Naive B cell (primary cell): ENCODE results near the gene DCDC2. TPM values are rescaled to one million over a fixed set of nuclear protein-coding genes. Genes with fewer than 3 reads are reported as not detected.

Experiments used
- ATAC-seq, 2 donors: fragments of 150-1000 bp; cut with Tn5 transposase; 2 replicates each; pipeline ENCODE4 v1.10.0; 2021; ENCODE audit warnings: low read depth in 2 of 2, mild to moderate bottlenecking in 2 of 2, moderate library complexity in 2 of 2
- DNase-seq: peaks from one replicate; pipeline ENCODE4 v3.0.0; 2022
- H3K27ac Mint-ChIP-seq, 6 donors: one replicate each; pipeline ENCODE4 v1.8.0; 2020 to 2022; ENCODE audit warnings: mild to moderate bottlenecking in 6 of 6, mixed read lengths in 6 of 6, moderate library complexity in 5 of 6, inconsistent platforms in 2 of 6
- H3K27me3 Mint-ChIP-seq, 3 donors: one replicate each; pipeline ENCODE4 v1.8.0; 2021 to 2022; ENCODE audit warnings: mixed read lengths in 3 of 3, mild to moderate bottlenecking in 1 of 3
- H3K36me3 Mint-ChIP-seq, 2 donors: one replicate each; pipeline ENCODE4 v1.8.0; 2020 to 2022; ENCODE audit warnings: mixed read lengths in 2 of 2, inconsistent platforms in 1 of 2, mild to moderate bottlenecking in 1 of 2
- H3K4me1 Mint-ChIP-seq, 3 donors: one replicate each; pipeline ENCODE4 v1.8.0; 2020 to 2022; ENCODE audit warnings: mixed read lengths in 3 of 3, inconsistent platforms in 1 of 3, mild to moderate bottlenecking in 1 of 3, moderate library complexity in 1 of 3
- H3K4me3 Mint-ChIP-seq, 8 donors: one replicate each; pipeline ENCODE4 v1.8.0; 2020 to 2022; ENCODE audit warnings: mild to moderate bottlenecking in 8 of 8, mixed read lengths in 8 of 8, moderate library complexity in 8 of 8, inconsistent platforms in 2 of 8
- H3K9me3 Mint-ChIP-seq, 7 donors: one replicate each; pipeline ENCODE4 v1.8.0; 2020 to 2022; ENCODE audit warnings: mixed read lengths in 7 of 7, mild to moderate bottlenecking in 5 of 7, inconsistent platforms in 2 of 7, moderate library complexity in 1 of 7
- polyA plus RNA-seq, 6 donors: library from polyadenylated mRNA; unstranded; fragments of 300-500 nt; fragmentation: Illumina TruSeq; gene quantifications; one replicate each; pipeline ENCODE4 v1.2.3, GENCODE V29; 2021; ENCODE audit warnings: low read depth in 6 of 6

Gene DCDC2
- polyA plus RNA-seq, 6 donors from 2014 or later = not detected

DNA sequence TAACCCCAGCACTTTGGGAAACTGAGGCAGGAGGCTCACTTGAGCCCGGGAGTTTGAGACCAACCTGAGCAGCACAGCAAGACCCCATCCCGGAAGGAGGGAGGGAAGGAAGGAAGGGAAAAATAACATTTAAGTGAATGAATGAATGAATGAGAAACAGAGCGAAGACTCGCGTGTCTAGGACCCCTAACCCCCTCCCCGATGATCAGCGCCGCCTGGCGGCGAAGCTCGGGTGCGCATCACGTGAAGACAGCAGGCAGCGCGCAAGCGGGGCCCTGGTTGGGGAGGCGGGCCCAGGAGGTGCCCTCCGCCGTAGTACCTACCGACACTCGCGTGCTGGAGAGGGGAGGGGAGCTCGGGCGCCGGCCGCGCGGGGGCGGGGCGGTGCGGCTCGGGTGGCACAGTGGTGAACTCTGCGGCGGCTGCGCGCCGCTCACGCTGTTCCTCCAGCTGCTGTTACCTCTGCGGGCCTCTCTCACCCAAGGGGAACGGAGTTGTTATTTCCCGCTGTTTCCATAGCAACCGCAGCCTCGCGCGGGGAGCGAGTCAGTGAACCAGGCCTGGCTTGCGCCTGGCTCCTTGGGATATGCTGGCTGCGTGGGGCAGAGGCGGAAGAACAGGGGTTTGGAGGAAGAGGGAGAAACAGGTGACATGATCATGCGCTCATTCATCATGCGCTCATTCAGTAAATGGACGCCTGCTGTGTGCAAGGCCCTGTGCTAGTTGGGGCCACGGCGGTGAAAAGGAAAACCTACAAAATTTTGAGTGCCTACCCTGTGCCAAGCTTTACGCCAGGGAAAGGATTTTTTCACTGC lies 2.0 kb upstream of the DCDC2 start:
- DNase-seq (peak; percentile 75), ATAC-seq (peak; percentile 87 to 93)
- Mint-ChIP-seq H3K27me3 (peaks cover 33 to 40% (median 35%) of the 10 kb centered on the region in 3 donors), H3K27ac (peak overlapping the region; percentile 70 to 98 (median 90)), H3K4me3 (peak overlapping the region; percentile 64 to 90 (median 76)), H3K9me3 (no peaks in the 10 kb centered on the region), H3K36me3 (no peaks in the 10 kb centered on the region), H3K4me1 (peaks cover 17 to 26% (median 25%) of the 10 kb centered on the region in 3 donors)

DNA sequence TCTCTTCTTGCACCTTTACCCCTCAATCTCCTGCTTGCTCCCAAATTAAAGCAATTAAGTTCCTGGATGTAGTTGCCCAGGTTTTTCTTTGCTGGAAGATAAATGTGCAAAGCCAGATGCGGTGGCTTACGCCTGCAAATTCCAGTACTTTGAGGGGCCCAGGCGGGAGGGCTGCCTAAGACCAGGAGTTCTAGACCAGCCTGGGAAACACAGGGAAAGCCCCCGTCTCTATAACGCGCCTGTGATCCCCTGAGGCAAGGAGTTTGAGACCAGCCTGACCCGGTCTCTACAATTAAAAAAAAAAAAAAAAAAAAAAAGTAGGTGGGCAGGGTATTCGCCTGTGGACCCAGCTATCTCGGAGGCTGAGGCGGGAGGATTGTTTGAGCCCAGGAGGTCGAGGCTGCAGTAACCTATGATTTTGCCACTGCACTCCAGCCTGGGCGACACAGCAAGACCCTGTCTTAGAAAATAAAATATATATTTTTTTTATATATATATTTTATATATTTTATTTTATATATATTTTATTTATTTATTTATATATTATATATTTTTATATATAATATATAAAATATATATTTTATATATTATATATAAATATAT lies 461 bp upstream of the DCDC2 start:
- H3K4me1 Mint-ChIP-seq = peaks cover 17 to 26% (median 25%) of the 10 kb centered on the region in 3 donors
- peaks cover 25 to 31% (median 27%) of the 10 kb centered on the region in 3 donors for H3K27me3 Mint-ChIP-seq
- H3K36me3 Mint-ChIP-seq = no peaks in the 10 kb centered on the region
- no peaks in the 10 kb centered on the region for H3K9me3 Mint-ChIP-seq
- peak overlapping the region in 7 of 8 donors; percentile 68 to 92 (median 82) for H3K4me3 Mint-ChIP-seq
- H3K27ac Mint-ChIP-seq = peak overlapping the region in 1 of 6 donors; percentile 89
- DNase-seq = no peak
- no peak for ATAC-seq

DNA sequence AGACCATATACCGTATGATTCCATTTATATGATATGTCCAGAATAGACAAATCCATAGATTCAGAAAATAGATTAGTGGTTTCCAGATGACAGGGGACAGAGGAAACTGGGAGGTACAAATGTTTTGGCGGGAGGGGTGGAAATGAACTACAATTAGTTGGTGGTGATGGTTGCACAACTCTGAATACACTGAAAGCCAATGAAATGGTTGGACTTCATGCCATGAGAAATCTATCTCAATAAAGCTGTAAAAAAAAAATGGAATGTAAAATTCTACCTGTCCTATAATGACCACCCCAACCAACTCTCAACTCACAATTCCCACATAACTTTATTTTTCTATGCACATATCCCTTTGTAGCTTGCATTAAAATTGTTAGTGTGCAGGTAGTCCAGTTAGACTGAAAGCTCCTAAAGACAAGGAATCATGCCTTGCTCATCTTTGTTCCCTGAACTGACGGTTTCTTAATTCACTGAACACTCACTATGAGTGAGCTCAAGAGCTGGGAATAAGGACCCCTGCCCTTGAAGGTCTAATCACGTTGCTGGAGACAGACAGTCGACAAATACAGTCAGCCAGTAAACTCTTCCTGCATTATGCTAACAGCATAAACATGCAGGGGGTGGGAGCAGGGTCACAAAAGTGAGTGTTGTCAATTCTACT lies 1.4 kb downstream of the DCDC2 start:
- Mint-ChIP-seq H3K9me3 (no peaks in the 10 kb centered on the region), H3K4me3 (peak overlapping the region in 4 of 8 donors; percentile 7 to 78 (median 45)), H3K27me3 (peaks cover 19 to 23% (median 22%) of the 10 kb centered on the region in 3 donors), H3K4me1 (peaks cover 17 to 26% (median 25%) of the 10 kb centered on the region in 3 donors), H3K27ac (peak overlapping the region in 1 of 6 donors; percentile 62), H3K36me3 (no peaks in the 10 kb centered on the region)
- ATAC-seq (no peak), DNase-seq (no peak)

DNA sequence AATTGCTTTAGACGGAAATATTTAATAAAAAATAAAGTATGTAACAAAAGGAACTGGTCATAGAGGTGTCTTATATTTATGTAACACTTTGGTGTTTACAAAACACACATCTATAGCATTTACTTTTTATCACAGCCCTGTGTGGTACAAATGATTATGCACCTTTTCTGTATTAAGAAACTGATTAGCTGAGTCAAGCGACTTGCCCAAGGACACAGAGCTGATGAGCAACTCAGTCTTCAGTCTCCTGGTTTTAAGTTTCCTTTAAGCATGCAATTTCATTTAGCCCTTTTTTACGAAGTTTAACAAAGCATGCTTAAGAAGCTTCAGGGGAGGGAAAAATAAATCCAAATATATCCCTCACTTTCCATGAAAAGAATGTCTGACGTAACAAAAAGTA lies 2.5 kb downstream of the DCDC2 start:
- Mint-ChIP-seq H3K4me1 (peaks cover 14 to 22% (median 21%) of the 10 kb centered on the region in 3 donors), H3K36me3 (no peaks in the 10 kb centered on the region), H3K4me3 (no peak overlapping the region), H3K9me3 (no peaks in the 10 kb centered on the region), H3K27me3 (peaks cover 23 to 29% (median 24%) of the 10 kb centered on the region in 3 donors), H3K27ac (no peak overlapping the region)
- DNase-seq (no peak), ATAC-seq (no peak)

DNA sequence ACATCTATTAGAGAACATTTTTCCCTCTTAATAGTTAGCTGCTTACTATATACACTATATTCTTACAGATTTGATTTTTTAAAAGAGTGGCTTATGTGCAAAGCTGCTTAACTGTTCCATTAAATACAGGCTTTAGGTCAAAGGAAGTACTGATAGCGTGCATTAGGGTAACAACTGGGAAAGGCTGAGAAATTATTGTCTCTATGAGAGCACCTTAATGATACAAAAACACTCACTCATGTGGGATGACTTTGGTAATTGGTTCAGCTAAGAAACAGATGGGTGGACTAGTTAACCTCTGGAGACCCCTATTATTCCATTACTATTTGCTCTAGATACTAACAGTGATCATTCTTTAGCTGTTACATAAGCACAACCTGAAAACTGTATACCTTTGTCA lies 4.0 kb downstream of the DCDC2 start:
- no peaks in the 10 kb centered on the region for H3K36me3 Mint-ChIP-seq
- H3K27ac Mint-ChIP-seq = no peak overlapping the region
- H3K4me3 Mint-ChIP-seq = no peak overlapping the region
- peaks cover 27 to 34% (median 27%) of the 10 kb centered on the region in 3 donors for H3K27me3 Mint-ChIP-seq
- peaks cover 8 to 15% (median 11%) of the 10 kb centered on the region in 3 donors for H3K4me1 Mint-ChIP-seq
- H3K9me3 Mint-ChIP-seq = no peaks in the 10 kb centered on the region
- DNase-seq (no peak), ATAC-seq (no peak)

DNA sequence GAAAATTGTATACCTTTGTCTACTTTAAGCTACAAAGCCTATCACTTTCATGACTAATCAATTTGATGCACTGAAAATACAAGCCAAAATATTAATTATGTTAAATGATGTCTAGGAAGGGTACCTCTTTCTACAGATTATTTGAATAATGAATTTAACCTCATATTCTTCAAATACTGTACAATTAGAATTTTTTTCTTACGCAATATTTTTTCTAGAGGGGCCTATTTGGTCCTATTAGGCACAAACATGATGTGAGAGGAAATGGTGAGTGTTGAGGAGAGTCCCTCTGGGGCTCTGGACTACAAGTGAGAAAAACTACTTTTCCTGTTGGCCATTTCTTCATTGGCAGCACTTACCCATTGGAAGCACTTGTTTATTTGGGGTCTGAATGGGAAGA lies 5.4 kb downstream of the DCDC2 start:
- H3K27me3 Mint-ChIP-seq = peaks cover 24 to 47% (median 31%) of the 10 kb centered on the region in 3 donors
- no peak overlapping the region for H3K4me3 Mint-ChIP-seq
- H3K36me3 Mint-ChIP-seq = no peaks in the 10 kb centered on the region
- no peaks in the 10 kb centered on the region for H3K9me3 Mint-ChIP-seq
- peaks cover 0 to 5% (median 1%) of the 10 kb centered on the region in 3 donors for H3K4me1 Mint-ChIP-seq
- DNase-seq (no peak), ATAC-seq (no peak)
- no peak overlapping the region for H3K27ac Mint-ChIP-seq

DNA sequence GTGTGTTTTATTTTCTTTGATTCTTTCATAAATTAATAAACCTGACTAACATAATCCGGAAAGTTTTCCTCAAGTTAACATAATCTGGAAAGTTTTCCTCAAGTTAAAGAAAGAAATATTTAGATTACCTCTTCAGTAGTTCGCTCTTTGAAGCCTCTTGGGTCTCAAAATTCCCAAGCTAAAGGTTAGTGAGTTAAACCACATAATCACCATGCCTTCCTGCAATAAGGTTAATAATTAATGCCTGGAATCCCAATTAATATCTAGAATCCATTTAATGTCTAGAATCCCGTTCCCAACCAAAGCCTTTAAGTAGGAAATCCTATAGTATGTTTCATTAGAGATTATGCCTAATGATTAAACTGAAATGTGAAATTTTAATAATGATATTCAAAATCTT lies 12.9 kb downstream of the DCDC2 start:
- Mint-ChIP-seq H3K36me3 (no peaks in the 10 kb centered on the region), H3K27me3 (peaks cover 37 to 80% (median 38%) of the 10 kb centered on the region in 3 donors), H3K4me1 (no peaks in the 10 kb centered on the region), H3K4me3 (no peak overlapping the region), H3K9me3 (no peaks in the 10 kb centered on the region), H3K27ac (no peak overlapping the region)
- no peak for ATAC-seq
- no peak for DNase-seq

DNA sequence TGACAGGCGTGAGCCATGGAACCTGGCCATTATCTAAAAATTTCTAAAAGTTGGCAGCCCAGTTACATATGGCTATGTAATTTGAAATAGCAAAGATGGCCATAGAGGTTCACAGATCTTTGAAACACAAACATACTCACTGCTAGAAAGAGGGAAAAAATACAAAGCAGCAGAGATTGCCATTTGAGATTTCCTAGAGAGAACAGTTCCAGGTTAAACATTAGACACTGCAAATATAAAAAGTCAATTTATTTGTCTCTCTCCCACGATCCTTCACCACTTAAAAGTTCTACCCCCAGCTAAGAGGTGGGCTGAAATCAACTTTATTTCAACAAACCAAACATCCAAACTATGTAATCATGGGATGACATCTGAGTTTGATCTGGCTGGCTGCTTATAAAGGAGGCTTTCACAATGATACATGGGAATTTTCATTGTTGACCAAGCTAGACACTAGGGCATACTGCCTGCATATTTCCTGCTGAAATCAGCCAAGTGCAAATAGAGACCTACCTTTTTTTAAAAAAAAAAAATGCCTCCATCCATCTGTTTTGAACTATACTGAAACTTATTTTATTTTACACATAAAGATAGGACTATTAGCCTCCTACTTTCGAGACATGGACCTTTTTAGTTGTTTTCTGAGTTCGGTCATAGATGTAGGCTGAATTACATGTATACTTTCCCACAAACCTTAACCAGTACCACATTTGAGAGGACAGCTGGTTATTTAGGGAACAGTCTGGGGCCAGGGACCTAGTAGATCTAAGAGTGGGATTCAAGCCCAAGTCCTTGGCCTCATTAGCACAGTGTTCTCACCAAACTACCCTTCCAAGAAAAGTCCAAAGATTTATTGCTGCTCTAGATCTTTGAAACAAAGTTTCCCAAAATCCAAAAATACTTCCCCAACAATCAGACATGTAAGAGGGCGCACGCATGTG lies 16.6 kb downstream of the DCDC2 start:
- Mint-ChIP-seq H3K9me3 (peaks cover 11 to 27% (median 14%) of the 10 kb centered on the region in 7 donors), H3K4me1 (no peaks in the 10 kb centered on the region), H3K27ac (no peak overlapping the region), H3K4me3 (no peak overlapping the region), H3K36me3 (peaks cover 8 to 18% of the 10 kb centered on the region in 2 donors), H3K27me3 (peaks cover 17 to 57% (median 21%) of the 10 kb centered on the region in 3 donors)
- ATAC-seq = no peak
- no peak for DNase-seq

DNA sequence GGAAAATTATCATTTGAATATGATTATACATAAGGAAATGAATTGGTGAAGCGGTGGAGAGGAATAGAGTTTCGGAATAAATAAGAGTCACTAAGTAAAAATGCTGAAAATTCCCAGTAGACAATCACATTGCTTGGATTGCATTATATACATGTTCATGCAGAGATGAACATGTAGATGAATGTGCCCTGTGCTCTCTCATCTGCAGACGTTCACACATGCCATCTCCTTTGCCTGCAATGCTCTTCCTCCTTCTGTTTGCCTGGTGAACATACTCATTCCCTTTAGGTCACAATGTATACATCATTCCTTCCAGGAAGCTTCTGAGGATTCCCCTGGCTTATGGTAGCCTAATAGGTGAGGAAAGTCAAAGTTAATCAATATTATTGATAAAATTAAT lies 17.9 kb downstream of the DCDC2 start:
- H3K4me3 Mint-ChIP-seq = no peak overlapping the region
- H3K36me3 Mint-ChIP-seq = peaks cover 8 to 18% of the 10 kb centered on the region in 2 donors
- H3K9me3 Mint-ChIP-seq = peaks cover 11 to 27% (median 15%) of the 10 kb centered on the region in 7 donors
- ATAC-seq (no peak), DNase-seq (no peak)
- no peak overlapping the region for H3K27ac Mint-ChIP-seq
- H3K4me1 Mint-ChIP-seq = no peaks in the 10 kb centered on the region
- H3K27me3 Mint-ChIP-seq = peaks cover 13 to 45% (median 21%) of the 10 kb centered on the region in 3 donors

DNA sequence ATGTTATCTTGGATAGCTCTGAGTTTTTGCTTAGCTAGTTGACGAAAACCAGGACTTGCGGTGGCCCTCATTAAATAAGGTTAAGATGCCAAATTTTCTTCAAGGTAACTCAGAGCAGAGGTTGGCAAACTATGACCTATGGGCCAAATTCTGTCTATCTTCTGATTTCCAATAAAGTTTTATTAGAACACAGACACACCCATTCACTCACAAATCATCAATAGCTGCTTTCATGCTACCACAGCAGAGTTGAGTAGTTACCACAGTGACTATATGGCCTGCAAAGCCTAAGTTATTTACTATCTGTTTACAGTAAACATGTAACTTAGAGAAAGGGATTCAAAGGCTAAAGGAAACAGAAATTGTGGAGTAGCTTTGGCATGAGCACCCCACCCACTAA lies 23.6 kb downstream of the DCDC2 start:
- Mint-ChIP-seq H3K36me3 (peaks cover 8 to 16% of the 10 kb centered on the region in 2 donors), H3K27ac (no peak overlapping the region), H3K4me1 (no peaks in the 10 kb centered on the region), H3K9me3 (peaks cover 12 to 24% (median 14%) of the 10 kb centered on the region in 7 donors), H3K4me3 (no peak overlapping the region), H3K27me3 (peaks cover 19 to 29% (median 20%) of the 10 kb centered on the region in 3 donors)
- ATAC-seq = no peak
- DNase-seq = no peak

DNA sequence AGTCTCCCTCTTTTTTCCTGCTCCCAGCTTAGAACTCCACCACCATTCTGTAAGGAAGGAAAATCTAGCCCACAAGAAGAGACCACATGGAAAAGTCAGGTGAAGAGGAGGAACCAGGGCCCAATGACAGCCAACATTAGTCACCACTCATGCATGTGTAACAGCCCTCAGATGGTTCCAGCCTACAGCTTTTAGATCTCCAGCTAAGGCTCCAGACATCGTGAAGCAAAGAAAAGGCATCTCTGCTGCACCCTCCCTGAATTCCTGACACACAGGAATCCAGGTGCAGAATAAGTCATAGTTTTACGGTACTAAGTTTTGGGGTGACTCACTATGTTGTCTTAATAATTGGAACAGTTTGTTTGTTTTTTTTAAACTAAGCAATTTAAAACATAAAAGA lies 25.5 kb downstream of the DCDC2 start:
- no peaks in the 10 kb centered on the region for H3K36me3 Mint-ChIP-seq
- no peak overlapping the region for H3K27ac Mint-ChIP-seq
- H3K27me3 Mint-ChIP-seq = peaks cover 19 to 33% (median 22%) of the 10 kb centered on the region in 3 donors
- ATAC-seq (no peak), DNase-seq (no peak)
- no peak overlapping the region for H3K4me3 Mint-ChIP-seq
- peaks cover 0 to 10% (median 3%) of the 10 kb centered on the region in 7 donors for H3K9me3 Mint-ChIP-seq
- no peaks in the 10 kb centered on the region for H3K4me1 Mint-ChIP-seq

DNA sequence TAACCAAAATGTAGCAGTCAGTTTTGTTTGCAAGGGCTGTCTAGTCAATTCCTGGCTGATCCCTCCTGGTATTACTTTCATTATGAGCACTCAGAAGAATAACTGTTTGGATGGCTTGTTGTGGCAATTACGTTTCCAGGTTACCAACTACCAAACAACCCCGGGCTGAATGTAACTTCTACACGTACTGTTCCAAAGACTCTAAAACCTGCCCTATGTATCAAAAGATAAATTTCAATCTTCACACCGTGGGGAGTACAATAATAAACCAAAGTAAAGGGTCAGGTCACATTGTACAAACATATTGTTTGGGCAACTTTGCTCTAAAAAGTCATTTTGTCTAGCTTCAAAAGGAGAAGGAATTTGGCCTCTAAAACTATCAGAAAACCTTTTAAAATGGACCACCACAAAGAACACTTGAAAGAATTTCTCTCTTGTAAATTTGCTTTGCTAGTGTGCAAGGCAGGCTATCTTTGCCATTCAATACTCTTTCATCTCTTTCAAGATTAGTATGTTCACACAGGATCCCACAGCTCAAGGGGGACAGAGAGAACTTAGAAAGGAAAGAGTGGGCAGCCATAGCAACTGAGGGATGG lies 27.6 kb downstream of the DCDC2 start:
- H3K27ac Mint-ChIP-seq = no peak overlapping the region
- H3K36me3 Mint-ChIP-seq = no peaks in the 10 kb centered on the region
- no peak overlapping the region for H3K4me3 Mint-ChIP-seq
- no peaks in the 10 kb centered on the region for H3K4me1 Mint-ChIP-seq
- DNase-seq = no peak
- H3K27me3 Mint-ChIP-seq = peaks cover 22 to 39% (median 31%) of the 10 kb centered on the region in 3 donors
- ATAC-seq = no peak
- H3K9me3 Mint-ChIP-seq = peaks cover 0 to 2% (median 0%) of the 10 kb centered on the region in 7 donors
